Motor neuron (in vitro differentiated cells): ENCODE data around the gene ARHGAP24. TPM values are rescaled to one million over a fixed set of nuclear protein-coding genes. Genes with fewer than 3 reads are reported as not detected.

Experiments used
- ATAC-seq, 8 experiments: fragments of 200-7000 bp; cut with Tn5 transposase; replicated peaks in 6 of 8; 2 replicates each; pipeline ENCODE4 v1.8.0; 2021; ENCODE audit warnings: mild to moderate bottlenecking in 8 of 8, moderate library complexity in 8 of 8
- H3K27ac ChIP-seq, 2 donors: fragments of 250-450 bp; sonication (Bioruptor Pico); 2 replicates each; pipeline ENCODE4 v1.9.0; 2021; ENCODE audit warnings: antibody characterized with exemption in 2 of 2, mild to moderate bottlenecking in 2 of 2, moderate library complexity in 1 of 2
- H3K4me1 ChIP-seq, 2 donors: fragments of 250-450 bp; sonication (Bioruptor Pico); replicated peaks in 1 of 2; 2 replicates each; pipeline ENCODE4 v1.6.1; 2021; ENCODE audit warnings: antibody characterized with exemption in 2 of 2, mild to moderate bottlenecking in 2 of 2, moderate library complexity in 1 of 2
- H3K4me3 ChIP-seq, 5 donors: fragments of 250-450 bp; sonication (Bioruptor Pico); 2 replicates each; pipeline ENCODE4 v1.9.0; 2021; ENCODE audit warnings: antibody characterized with exemption in 5 of 5, mild to moderate bottlenecking in 5 of 5, moderate library complexity in 4 of 5
- WGBS, 10 experiments: fragments of 450-650 bp; shearing (Covaris generic); methylation state at CpG; one replicate each; pipeline ENCODE4 v1.0.0; 2022; 5-methylcytosine and 5-hydroxymethylcytosine counted together
- in situ Hi-C, 9 experiments: fragments of 400-800 bp; cut with MboI; loops; one replicate each; pipeline ENCODE4 v1.15.0; 2021; ENCODE audit warnings: low sequenced_read_pairs in 9 of 9, low pct_unique_long_range_greater_than_20kb in 2 of 9; ENCODE audit not compliant: unreplicated experiment in 9 of 9
- total RNA-seq, 8 experiments: library from RNA; unstranded; fragments of 300-600 nt; gene quantifications; 2 replicates each; pipeline versions ENCODE4 v1.2.3 to v1.2.4, GENCODE V29; 2022

The ARHGAP24 gene
- total RNA-seq, 8 experiments from 2014 or later: 0.67 to 17.6 (median 2.5) TPM

- Histone ChIP-seq H3K27ac (no peak overlapping the region), H3K4me3 (no peak overlapping the region), H3K4me1 (no peaks in the 10 kb centered on the region)
- 60 to 100% (median 87%) methylated on average over 1 to 5 of the region's 5 CpGs; no CpG with 5 or more reads in 1 of the 10 experiments for WGBS, 10 experiments
- in situ Hi-C loops: no loop called here
- ATAC-seq: no peak
Observed at GRCh38 chr4:85580489-85580888, 105.5 kb downstream of the ARHGAP24 start.

- WGBS, 10 experiments: 13 to 83% (median 45%) methylated on average over 1 of the region's 1 CpG; no CpG with 5 or more reads in 3 of the 10 experiments
- Histone ChIP-seq H3K27ac (no peak overlapping the region), H3K4me1 (no peaks in the 10 kb centered on the region), H3K4me3 (no peak overlapping the region)
- in situ Hi-C loops: no loop called here
- peak in 1 of 8 experiments; percentile 27 for ATAC-seq
Observed at GRCh38 chr4:85587952-85588351, 113.0 kb downstream of the ARHGAP24 start.

- WGBS, 10 experiments: 75 to 100% (median 86%) methylated on average over 2 to 3 of the region's 3 CpGs; no CpG with 5 or more reads in 3 of the 10 experiments
- Histone ChIP-seq H3K27ac (no peak overlapping the region), H3K4me1 (no peaks in the 10 kb centered on the region), H3K4me3 (no peak overlapping the region)
- no peak for ATAC-seq
- in situ Hi-C loops: no loop called here
Observed at GRCh38 chr4:85591406-85592098, 116.6 kb downstream of the ARHGAP24 start.

- H3K27ac ChIP-seq: no peak overlapping the region
- in situ Hi-C loops: no loop called here
- H3K4me1 ChIP-seq: no peaks in the 10 kb centered on the region
- no peak overlapping the region for H3K4me3 ChIP-seq
- ATAC-seq: no peak
- 50 to 91% (median 68%) methylated on average over 2 to 6 of the region's 6 CpGs for WGBS, 10 experiments
Observed at GRCh38 chr4:85595098-85595775, 120.3 kb downstream of the ARHGAP24 start.

GRCh38 chr4:85595796-85596559 lies 121.0 kb downstream of the ARHGAP24 start:
- ATAC-seq: no peak
- Histone ChIP-seq H3K27ac (no peak overlapping the region), H3K4me3 (no peak overlapping the region), H3K4me1 (no peaks in the 10 kb centered on the region)
- in situ Hi-C loops: no loop called here
- 40 to 80% (median 57%) methylated on average over 1 of the region's 1 CpG; no CpG with 5 or more reads in 3 of the 10 experiments for WGBS, 10 experiments

- no peak for ATAC-seq
- 63 to 100% (median 75%) methylated on average over 1 of the region's 1 CpG; no CpG with 5 or more reads in 4 of the 10 experiments for WGBS, 10 experiments
- Histone ChIP-seq H3K4me1 (no peaks in the 10 kb centered on the region), H3K27ac (no peak overlapping the region), H3K4me3 (no peak overlapping the region)
- in situ Hi-C loops: no loop called here
Observed at GRCh38 chr4:85598936-85599335, 124.0 kb downstream of the ARHGAP24 start.

GRCh38 chr4:85600501-85600900 lies 125.6 kb downstream of the ARHGAP24 start:
- Histone ChIP-seq H3K27ac (no peak overlapping the region), H3K4me1 (no peaks in the 10 kb centered on the region), H3K4me3 (no peak overlapping the region)
- in situ Hi-C loops: no loop called here
- ATAC-seq: peak in 1 of 8 experiments; percentile 30
- 0 to 79% (median 55%) methylated on average over 2 to 4 of the region's 4 CpGs for WGBS, 10 experiments

GRCh38 chr4:85603437-85604336 lies 128.7 kb downstream of the ARHGAP24 start:
- 76 to 100% (median 90%) methylated on average over 1 to 3 of the region's 3 CpGs for WGBS, 10 experiments
- in situ Hi-C loops: no loop called here
- H3K4me1 ChIP-seq: no peaks in the 10 kb centered on the region
- H3K4me3 ChIP-seq: no peak overlapping the region
- H3K27ac ChIP-seq: no peak overlapping the region
- ATAC-seq: peak in 2 of 8 experiments; percentile 29 to 76

GRCh38 chr4:85606505-85606904 lies 131.6 kb downstream of the ARHGAP24 start:
- Histone ChIP-seq H3K27ac (no peak overlapping the region), H3K4me3 (no peak overlapping the region), H3K4me1 (no peaks in the 10 kb centered on the region)
- ATAC-seq: no peak
- 67 to 100% (median 100%) methylated on average over 1 of the region's 1 CpG; no CpG with 5 or more reads in 1 of the 10 experiments for WGBS, 10 experiments
- in situ Hi-C loops: no loop called here

GRCh38 chr4:85607624-85608023 lies 132.7 kb downstream of the ARHGAP24 start:
- no peak overlapping the region for H3K4me3 ChIP-seq
- H3K4me1 ChIP-seq: no peaks in the 10 kb centered on the region
- in situ Hi-C loops: no loop called here
- no peak overlapping the region for H3K27ac ChIP-seq
- ATAC-seq: no peak
- 56 to 100% (median 82%) methylated on average over 1 to 5 of the region's 5 CpGs; no CpG with 5 or more reads in 1 of the 10 experiments for WGBS, 10 experiments

- no peaks in the 10 kb centered on the region for H3K4me1 ChIP-seq
- WGBS, 10 experiments: 65 to 100% (median 92%) methylated on average over 2 of the region's 2 CpGs; no CpG with 5 or more reads in 3 of the 10 experiments
- in situ Hi-C loops: no loop called here
- no peak for ATAC-seq
- H3K4me3 ChIP-seq: no peak overlapping the region
- H3K27ac ChIP-seq: no peak overlapping the region
Observed at GRCh38 chr4:85610450-85610849, 135.5 kb downstream of the ARHGAP24 start.

- in situ Hi-C loops: no loop called here
- Histone ChIP-seq H3K4me1 (no peaks in the 10 kb centered on the region), H3K4me3 (no peak overlapping the region), H3K27ac (no peak overlapping the region)
- no peak for ATAC-seq
Observed at GRCh38 chr4:85611661-85612060, 136.7 kb downstream of the ARHGAP24 start.
